HUDEP-2 (cell line): ENCODE measurements around the gene GRHPR.
A peak's percentile ranks its signal among the peaks of the same experiment; 100 is the strongest.

Experiments
- DNase-seq, 76 experiments: peaks; one replicate each; lab custom pipeline; 2025; ENCODE audit not compliant: unreplicated experiment in 76 of 76; lab: John Stamatoyannopoulos, UW

Gene GRHPR

GRCh38 chr9:37422289-37423104 lies at the start of gene GRHPR:
Gene GRHPR, plus strand, starts transcription at chr9:37422696. Its CDS starts 55 bp downstream, at chr9:37422751.
- peak in 75 of 76 experiments; percentile 26 to 91 (median 77) for DNase-seq

GRCh38 chr9:37372839-37373238 lies 49.7 kb upstream of the GRHPR start:
- DNase-seq, result no peak

GRCh38 chr9:37373621-37374020 lies 48.9 kb upstream of the GRHPR start:
- no peak for DNase-seq

- no peak for DNase-seq
Observed at GRCh38 chr9:37374892-37375291, 47.6 kb upstream of the GRHPR start.

- DNase-seq, result no peak
Observed at GRCh38 chr9:37377688-37378612, 44.5 kb upstream of the GRHPR start.

GRCh38 chr9:37378613-37379004 lies 43.9 kb upstream of the GRHPR start:
- no peak for DNase-seq

GRCh38 chr9:37379835-37380234 lies 42.7 kb upstream of the GRHPR start:
- DNase-seq, result no peak

GRCh38 chr9:37380570-37380969 lies 41.9 kb upstream of the GRHPR start:
- no peak for DNase-seq

- no peak for DNase-seq
Observed at GRCh38 chr9:37381094-37381741, 41.3 kb upstream of the GRHPR start.

- DNase-seq, result peak in 7 of 76 experiments; percentile 9 to 56 (median 26)
Observed at GRCh38 chr9:37382161-37382981, 40.1 kb upstream of the GRHPR start.

GRCh38 chr9:37382982-37383357 lies 39.5 kb upstream of the GRHPR start:
- DNase-seq, result no peak

- no peak for DNase-seq
Observed at GRCh38 chr9:37383393-37383792, 39.1 kb upstream of the GRHPR start.

- no peak for DNase-seq
Observed at GRCh38 chr9:37383876-37384746, 38.4 kb upstream of the GRHPR start.

- DNase-seq, result no peak
Observed at GRCh38 chr9:37385286-37385685, 37.2 kb upstream of the GRHPR start.

- no peak for DNase-seq
Observed at GRCh38 chr9:37386988-37387387, 35.5 kb upstream of the GRHPR start.

- DNase-seq, result peak in 21 of 76 experiments; percentile 6 to 34 (median 14)
Observed at GRCh38 chr9:37390759-37391158, 31.7 kb upstream of the GRHPR start.

GRCh38 chr9:37392272-37392671 lies 30.2 kb upstream of the GRHPR start:
- no peak for DNase-seq

GRCh38 chr9:37395229-37395628 lies 27.3 kb upstream of the GRHPR start:
- no peak for DNase-seq

- DNase-seq, result no peak
Observed at GRCh38 chr9:37395663-37396062, 26.8 kb upstream of the GRHPR start.
